Measurements from ENCODE around the gene SNAPC3.
A peak's percentile ranks its signal among the peaks of the same experiment; 100 is the strongest.
"Not testable (repeated sequence)": the region's sequence is repeated elsewhere in the genome, so short reads cannot be mapped to it uniquely, and the experiment has no call there.

Gene SNAPC3

DNA sequence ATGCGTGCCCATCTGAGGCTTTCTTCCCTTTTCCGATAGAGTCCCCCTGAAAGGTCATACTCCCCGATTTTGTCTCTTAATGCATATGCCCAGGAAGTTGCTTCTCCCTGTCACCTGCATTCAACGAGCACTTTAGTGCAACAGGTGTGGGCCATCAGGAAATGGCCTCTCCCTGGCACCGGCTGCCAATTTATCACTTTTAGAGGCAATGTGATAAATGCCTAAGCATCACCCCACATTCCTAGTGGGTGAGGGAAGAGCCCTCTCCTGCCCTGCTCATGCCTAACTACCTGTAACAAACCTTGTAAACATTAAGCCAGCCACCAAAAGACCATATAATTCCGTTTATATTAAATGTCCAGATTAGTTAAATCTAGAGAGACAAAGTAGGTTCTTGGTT lies 1.1 kb upstream of the SNAPC3 start:
- no peak overlapping the region for H3K4me3 ChIP-seq (ENCODE audit: low read depth, low read length)
- DNase-seq (ENCODE audit: low read depth): no peak

DNA sequence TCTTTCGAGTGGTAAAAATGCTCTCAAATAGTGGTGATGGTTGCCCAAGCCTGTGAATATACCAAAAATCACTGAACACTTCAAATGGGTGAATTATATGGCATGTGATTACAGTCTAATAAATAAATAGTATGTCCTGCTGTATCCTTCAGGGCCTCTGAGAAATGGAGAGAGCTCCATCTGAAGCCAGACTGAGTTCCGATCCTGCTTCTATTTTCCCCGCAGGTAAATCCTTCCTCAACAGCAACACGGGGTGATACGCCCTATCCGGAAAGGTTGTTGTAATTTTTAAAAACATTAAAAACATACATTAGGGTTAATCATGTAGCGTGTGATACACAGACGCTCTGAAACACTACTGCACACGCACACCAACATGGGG lies 695 bp upstream of the SNAPC3 start:
- DNase-seq (ENCODE audit: low read depth): no peak
- peak overlapping the region; percentile 99 for H3K4me3 ChIP-seq (ENCODE audit: low read depth, low read length)

DNA sequence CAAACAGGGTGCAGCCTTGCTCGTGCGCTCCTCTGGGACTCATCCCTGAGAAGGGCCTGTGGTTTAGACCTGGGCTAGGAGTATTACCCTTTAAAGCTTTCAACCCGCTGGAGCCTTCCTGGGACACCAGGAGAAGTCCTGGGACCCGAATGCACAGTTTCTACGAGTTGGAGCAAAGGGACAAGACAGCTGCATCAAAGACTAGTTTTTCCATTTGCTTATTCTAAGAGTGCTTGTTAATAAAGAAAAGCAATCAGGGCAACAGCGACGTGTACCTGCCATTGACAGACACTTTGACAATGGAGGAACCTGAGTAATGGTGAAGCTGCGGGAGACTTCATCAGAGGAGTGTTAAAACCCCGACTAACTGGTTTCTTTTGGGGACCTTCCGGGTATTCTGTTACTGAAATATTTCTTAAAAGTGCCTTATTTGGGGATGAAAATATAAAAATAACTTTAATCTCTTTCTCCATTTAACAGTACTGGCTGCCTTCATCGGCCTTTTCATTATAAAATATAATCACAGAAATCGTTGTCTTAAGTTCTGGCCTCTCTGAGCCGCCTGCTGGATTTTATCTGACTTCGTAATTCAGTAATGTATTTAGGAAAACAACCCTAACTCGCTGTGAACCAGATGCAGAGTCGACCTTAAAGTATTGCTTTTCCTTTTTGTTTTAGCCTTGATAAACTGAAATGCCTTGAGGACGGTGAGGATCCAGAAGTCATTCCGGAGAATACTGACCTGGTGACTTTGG lies 732 bp downstream of the SNAPC3 start:
- no peak for DNase-seq (ENCODE audit: low read depth)
- peak overlapping the region; percentile 99 for H3K4me3 ChIP-seq (ENCODE audit: low read depth, low read length)

DNA sequence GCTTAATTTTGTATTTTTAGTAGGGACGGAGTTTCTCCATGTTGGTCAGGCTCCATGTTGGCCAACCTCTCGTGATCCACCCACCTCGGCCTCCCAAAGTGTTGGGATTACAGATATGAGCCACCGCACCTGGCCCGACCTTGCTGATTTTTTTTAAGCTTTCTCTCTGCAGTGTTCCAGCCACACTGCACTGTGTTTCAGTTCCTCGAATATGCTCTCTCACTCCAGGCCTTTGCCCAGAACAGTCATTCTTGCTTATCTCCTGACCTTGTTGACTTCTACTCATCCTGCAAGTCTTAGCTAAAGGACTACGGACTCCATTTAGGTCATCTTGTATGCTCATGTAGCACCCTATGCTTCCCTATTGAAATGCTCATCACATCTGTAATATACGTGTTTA lies 3.3 kb downstream of the SNAPC3 start:
- H3K4me3 ChIP-seq (ENCODE audit: low read depth, low read length): no peak overlapping the region
- DNase-seq (ENCODE audit: low read depth): no peak

DNA sequence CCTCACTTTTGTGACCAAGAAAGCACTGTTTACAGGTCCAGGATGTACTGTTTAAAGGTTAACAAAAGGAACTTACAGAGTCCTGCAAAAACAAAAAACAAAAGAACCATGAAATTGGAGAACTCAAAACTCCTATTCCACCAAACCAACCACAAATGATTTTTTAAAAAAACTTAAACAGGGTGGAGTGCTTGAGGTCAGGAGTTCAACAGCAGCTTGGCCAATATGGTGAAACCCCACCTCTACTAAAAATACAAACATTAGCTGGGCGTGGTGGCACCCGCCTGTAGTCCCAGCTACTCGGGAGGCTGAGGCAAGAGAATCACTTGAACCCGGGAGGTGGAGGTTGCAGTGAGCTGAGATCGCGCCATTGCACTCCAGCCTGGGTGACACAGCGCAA lies 5.0 kb downstream of the SNAPC3 start:
- DNase-seq (ENCODE audit: low read depth); H3K4me3 ChIP-seq (ENCODE audit: low read depth, low read length): not testable (repeated sequence)

DNA sequence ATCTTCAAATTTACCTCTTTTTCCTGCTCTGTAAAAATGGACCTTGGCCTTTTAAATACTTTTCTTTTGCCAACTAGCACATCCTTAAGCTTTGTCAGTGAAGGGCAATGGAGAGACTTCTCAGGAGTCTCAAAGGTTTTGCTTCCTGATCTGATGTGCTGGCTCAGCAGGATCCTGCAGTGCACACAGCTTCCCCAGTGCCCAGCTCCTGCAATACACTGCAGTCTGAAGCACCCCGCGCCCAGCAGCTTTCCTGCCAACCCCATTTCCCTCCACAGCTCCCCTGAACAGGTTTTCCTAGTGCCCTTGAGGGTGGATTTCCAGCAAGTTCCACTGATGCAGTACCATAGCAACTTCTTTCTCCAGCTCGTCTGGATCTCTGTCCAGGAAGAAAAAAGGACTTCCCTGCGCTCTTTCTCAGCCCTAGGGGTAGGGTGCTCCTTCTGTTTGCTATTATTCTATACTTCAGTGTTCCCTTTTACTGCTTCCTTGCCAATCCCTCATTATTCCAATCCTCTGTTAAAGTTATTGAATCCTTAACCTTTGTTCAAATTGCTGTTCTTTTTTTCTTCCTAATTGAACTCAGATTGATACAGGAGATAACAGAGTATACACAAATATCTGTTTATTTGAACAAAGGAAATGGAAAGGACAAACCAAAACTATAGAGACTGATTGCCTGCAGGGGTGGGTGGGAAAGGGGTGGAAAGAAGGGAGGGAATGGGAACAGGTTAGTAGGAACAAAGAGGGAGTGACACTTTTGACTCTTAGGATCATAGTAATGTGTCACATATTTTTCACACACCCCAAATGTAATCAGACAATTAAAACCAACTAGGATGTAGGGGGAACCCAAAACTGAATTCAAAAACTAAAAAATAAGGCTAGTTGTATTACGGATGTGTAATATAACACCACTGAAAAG lies 8.5 kb downstream of the SNAPC3 start:
- DNase-seq (ENCODE audit: low read depth): no peak
- no peak overlapping the region for H3K4me3 ChIP-seq (ENCODE audit: low read depth, low read length)

DNA sequence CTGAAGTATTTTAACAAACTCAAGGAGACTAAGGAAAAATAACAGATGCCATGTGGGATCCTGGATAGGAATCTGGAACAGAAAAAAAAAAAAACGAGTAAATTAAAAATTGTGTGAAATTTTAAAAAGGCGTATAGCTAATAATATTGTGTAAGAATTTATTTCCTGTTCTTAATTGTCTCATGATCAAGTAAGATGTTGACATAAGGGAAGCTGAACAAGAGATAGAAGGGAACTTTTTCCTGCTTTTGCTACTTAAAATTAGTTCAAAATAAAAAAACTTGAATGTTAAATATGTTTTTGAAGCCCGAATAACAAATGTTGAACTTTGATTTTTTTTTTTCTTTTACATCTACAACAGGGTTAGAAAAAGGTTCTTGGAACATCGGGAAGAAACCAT lies 10.5 kb downstream of the SNAPC3 start:
- DNase-seq (ENCODE audit: low read depth): no peak
- H3K4me3 ChIP-seq (ENCODE audit: low read depth, low read length): no peak overlapping the region

DNA sequence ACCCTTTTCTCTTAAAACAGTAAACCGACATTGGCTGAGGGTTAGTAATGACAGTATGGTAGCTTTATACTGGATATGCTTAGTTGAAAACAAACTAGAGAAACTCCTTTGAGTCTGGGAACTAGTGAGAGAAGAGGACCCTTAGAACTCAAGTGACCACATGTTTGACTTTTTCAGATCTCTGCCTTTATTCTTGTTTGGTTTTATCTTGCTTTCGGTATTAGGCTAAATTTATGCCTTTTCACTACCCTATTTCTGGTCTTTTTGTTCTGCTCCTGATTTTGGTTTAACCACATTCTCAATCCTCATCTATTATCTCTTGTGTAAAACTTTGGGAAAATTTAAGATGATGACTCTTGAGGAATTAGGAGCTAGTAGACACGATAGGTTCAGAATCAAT lies 11.0 kb downstream of the SNAPC3 start:
- DNase-seq (ENCODE audit: low read depth): no peak
- no peak overlapping the region for H3K4me3 ChIP-seq (ENCODE audit: low read depth, low read length)

DNA sequence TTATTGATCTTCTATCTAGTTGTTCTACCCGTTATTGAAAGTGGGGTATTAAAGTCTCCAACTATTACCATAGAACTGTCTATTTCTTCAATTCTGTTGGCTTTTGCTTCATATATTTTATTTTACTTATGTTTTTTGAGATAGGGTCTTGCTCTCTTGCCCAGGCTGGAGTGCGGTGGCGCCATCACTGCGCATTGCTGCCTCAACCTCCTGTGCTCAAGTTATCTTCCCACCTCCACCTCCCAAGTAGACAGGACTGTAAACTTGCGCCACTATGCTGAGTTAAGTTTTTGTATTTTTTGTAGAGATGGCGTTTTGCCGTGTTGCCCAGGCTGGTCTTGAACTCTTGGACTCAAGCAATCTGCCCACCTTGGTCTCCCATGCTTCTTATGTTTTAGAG lies 16.2 kb downstream of the SNAPC3 start:
- H3K4me3 ChIP-seq (ENCODE audit: low read depth, low read length): no peak overlapping the region
- DNase-seq (ENCODE audit: low read depth): no peak

DNA sequence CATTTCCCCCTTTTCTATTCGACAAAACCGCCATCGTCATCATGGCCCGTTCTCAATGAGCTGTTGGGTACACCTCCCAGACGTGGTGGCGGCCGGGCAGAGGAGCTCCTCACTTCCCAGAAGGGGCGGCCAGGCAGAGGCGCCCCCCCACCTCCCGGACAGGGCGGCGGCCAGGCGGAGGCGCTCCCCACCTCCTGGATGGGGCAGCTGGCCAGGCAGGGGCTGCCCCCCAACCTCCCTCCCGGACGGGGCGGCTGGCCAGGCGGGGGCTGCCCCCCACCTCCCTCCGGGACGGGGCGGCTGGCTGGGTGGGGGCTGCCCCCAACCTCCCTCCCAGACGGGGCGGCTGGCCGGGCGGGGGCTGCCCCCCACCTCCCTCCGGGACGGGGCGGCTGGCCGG lies 19.2 kb downstream of the SNAPC3 start:
- not testable (repeated sequence) for H3K4me3 ChIP-seq (ENCODE audit: low read depth, low read length)

DNA sequence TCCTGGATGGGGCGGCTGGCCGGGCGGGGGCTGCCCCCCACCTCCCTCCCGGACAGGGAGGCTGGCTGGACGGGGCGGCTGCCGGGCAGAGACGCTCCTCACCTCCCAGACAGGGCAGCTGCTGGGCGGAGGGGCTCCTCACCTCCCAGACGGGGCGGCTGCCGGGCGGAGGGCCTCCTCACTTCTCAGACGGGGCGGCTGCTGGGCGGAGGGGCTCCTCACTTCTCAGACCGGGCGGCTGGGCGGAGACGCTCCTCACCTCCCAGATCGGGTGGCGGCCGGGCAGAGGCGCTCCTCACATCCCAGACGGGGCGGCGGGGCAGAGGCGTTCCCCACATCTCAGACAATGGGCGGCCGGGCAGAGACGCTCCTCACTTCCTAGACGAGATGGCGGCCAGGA lies 19.6 kb downstream of the SNAPC3 start:
- DNase-seq (ENCODE audit: low read depth); H3K4me3 ChIP-seq (ENCODE audit: low read depth, low read length): not testable (repeated sequence)

More for the DNA sequence above, 19.2 kb downstream of the SNAPC3 start:
- DNase-seq (ENCODE audit: low read depth): not testable (repeated sequence)

DNA sequence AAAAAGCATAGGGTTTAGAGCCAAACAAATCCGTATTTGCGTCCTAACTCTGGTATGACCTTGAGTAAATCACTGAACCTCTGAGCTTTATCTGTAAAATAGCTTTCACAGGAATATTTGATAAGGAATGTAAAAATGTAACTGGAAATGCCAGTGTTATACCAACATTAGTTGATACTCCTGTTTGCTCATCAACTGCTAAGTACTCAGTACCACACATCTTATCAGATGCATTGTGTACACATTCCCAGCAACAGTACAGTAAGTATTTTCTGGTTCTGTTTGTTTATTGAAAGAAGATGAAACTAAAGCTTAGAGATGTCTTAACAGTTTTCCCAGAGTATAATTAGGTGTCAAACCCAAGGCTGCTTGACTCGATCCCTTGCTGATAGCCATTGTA lies 21.5 kb downstream of the SNAPC3 start:
- H3K4me3 ChIP-seq (ENCODE audit: low read depth, low read length): no peak overlapping the region
- no peak for DNase-seq (ENCODE audit: low read depth)

DNA sequence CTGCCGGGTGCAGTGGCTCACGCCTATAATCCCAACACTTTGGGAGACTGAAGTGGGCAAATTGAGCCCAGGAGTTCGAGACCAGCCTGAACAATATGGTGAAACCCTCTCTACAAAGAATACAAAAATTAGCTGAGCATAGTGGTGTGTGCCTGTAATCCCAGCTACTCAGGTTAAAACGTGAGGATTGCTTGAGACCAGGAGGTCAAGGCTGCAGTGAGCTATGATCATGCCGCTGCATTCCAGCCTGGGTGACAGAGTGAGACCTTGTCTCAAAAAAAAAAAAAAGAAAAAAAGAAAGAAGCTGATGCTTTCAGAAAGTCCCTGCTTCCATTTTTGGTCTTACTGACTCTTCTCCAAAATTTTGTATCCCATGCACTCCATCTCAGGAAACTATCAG lies 31.3 kb downstream of the SNAPC3 start:
- H3K4me3 ChIP-seq (ENCODE audit: low read depth, low read length): no peak overlapping the region
- DNase-seq (ENCODE audit: low read depth): no peak

DNA sequence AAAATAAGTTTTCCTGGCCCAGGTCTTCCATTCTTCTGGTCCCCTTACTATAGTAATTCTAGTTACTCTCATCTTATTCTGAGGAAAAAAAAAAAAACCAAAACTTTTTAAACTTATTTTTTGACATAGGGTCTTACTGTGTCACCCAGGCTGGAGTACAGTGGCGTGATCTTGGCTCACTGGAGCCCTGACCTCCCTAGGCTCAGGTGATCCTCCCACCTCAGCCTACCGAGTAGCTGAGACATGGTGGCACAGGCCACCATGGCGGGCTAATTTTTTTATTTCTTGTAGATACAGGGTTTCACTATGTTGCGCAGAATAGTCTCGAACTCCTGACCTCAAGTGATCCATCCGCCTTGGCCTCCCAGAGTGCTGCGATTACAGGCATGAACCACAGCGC lies 38.4 kb downstream of the SNAPC3 start:
- H3K4me3 ChIP-seq (ENCODE audit: low read depth, low read length): no peak overlapping the region

DNA sequence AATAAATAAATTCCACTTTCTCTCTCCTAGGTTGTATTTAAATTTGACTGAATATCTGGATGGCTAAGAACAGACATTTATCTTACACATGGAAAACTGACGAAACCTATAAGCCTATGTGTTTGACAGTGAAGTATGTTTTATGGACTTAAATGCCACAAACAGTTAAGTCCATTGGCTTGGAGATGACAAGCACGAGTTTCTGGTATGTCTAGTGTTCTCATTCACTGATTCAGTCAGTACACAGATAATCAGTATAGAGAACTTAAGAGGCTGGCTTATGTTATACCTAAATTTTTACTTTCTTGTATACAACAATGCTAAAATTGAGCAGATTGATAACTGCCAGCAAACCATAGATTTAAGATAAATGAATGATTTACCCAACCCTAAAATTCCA lies 38.9 kb downstream of the SNAPC3 start:
- no peak for DNase-seq (ENCODE audit: low read depth)

More for the DNA sequence above, 38.4 kb downstream of the SNAPC3 start:
- DNase-seq (ENCODE audit: low read depth): no peak

DNA sequence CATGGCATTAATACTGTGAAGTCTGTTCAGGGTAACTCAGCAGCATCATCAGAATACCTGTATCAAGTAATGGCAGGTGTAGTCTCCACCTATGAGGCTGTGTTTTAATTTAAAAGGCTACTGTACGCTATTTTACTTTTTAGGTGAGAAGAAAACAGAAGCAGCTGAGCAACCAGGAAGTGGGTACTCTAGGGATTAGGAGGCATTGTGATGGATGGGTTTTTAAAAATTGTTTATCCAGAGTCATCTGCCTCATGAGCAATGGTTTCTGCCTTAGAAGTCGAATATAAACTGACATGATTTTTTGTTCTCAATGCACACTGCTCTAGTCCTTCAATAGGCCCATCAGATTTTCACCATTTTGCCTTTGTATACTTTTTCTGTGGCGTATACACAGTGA lies 45.5 kb downstream of the SNAPC3 start:
- no peak overlapping the region for H3K4me3 ChIP-seq (ENCODE audit: low read depth, low read length)
- DNase-seq (ENCODE audit: low read depth): no peak

More for the DNA sequence above, 38.9 kb downstream of the SNAPC3 start:
- no peak overlapping the region for H3K4me3 ChIP-seq (ENCODE audit: low read depth, low read length)

DNA sequence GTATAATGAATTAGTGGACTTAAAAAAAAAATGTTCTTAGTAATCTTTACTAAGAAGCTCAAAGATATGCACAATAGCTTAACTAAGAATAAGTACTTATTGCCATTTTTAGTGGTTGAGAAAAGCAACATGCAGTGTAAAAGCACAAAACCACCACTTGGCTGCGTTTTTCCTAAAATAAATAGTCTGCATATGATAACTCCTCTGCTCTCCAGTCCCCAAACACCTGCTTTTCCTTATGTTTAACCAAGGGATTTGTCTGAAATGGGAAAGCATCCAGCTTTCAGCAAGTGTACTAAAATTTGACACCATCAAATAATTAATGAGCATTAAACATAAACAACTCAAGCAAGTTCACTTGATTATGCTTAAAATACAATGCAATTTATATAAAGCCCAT lies 46.7 kb downstream of the SNAPC3 start:
- H3K4me3 ChIP-seq (ENCODE audit: low read depth, low read length): no peak overlapping the region
- no peak for DNase-seq (ENCODE audit: low read depth)

DNA sequence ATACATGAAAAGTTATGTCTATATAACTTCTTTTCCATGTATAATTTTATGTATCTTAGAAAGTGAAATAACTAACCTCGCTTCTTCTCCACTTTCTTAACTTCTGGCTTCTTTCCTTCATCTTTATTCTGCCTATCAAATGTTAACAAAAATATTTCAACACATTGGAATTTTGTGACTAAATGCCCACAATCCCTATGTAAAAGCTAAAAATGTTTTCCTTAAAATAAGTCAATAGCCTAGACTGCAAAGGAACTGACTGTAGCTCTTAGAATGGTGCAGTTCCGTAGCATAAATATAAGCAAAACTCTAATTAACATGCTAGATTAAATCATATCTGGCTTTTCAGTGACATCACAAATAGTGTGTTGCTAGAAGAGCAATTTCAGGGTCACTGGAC lies 47.2 kb downstream of the SNAPC3 start:
- no peak for DNase-seq (ENCODE audit: low read depth)
- H3K4me3 ChIP-seq (ENCODE audit: low read depth, low read length): no peak overlapping the region

DNA sequence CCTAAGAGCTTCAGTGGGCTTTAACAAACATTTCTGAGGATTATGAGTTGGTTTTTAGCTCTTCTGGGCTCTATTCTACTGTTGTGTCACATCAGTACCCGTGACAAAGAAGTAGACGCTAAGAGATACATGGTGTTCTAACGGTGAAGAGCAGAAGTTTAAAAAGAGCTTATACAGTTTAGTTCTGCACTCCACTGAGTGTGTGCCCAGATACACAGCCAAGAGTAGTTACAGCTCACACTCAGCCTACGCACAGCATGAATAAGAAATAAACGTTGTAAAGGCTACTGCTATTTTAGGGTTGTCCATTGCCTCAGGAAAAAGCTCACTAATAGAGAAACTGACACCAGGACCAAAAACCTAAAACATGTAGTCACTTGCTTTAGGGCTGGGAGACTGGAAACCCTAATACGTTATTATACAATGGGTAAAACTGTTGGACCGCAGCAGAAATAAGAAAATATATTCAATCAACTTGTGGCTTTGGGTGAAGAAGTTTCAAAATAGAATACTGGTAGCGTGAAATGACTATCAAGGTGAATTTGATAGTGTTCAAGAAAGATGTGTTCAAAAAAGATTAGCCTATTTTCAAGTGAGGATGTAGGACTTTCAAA lies 53.4 kb downstream of the SNAPC3 start:
- H3K4me3 ChIP-seq (ENCODE audit: low read depth, low read length): no peak overlapping the region
- no peak for DNase-seq (ENCODE audit: low read depth)

DNA sequence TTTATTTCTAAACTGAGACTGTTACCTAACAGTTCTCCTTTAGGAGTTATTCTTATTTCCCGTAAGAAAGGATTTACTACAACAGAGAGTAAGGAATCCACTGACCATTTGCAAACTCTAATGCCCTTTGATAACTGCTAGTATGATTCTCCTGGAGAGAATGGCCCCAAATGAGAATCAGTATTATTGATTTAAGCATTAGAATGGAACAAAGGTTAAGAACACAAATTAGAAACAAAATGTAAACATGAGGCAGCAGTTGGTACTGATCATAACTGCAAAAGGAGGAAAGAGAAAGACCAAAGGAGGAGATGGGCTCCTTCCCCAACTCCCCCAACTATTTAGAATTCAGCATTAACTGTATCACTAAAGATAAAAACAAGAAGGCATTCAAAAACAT lies 57.4 kb downstream of the SNAPC3 start:
- no peak overlapping the region for H3K4me3 ChIP-seq (ENCODE audit: low read depth, low read length)

More for the DNA sequence above, 57.4 kb downstream of the SNAPC3 start:
- no peak for DNase-seq (ENCODE audit: low read depth)

Measured in skeletal muscle cell (primary cell).